ENCODE measurements around the gene FRMPD2. TPM values are rescaled to one million over a fixed set of nuclear protein-coding genes. Genes with fewer than 3 reads are reported as not detected.

The FRMPD2 gene
- total RNA-seq, 1 experiment from 2014 or later: 0.44 TPM

DNA sequence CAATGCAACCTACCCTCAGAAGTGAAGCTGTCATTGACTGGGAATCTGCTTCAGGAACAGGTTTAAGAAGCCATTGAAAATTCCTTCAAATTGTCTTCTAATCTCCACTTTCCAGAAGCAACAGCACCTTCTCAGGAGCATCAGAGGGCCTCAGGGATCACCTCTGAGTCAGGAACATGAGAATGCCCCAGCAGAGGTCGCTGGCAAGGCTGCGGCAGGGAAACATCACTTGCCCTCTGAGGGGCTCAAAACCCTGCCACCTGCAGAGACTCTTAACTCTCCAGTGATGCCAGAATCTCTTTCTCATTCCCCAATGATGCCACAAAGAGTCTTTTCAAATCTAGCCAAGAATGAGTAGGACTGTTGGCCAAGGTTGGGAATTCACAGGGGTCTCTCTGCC lies 26.1 kb upstream of the FRMPD2 start:
- Mint-ChIP-seq H3K4me3 (no peak overlapping the region), H3K27me3 (ENCODE audit: low read depth) (peaks cover 25% of the 10 kb centered on the region), H3K27ac (no peak overlapping the region), H3K36me3 (ENCODE audit: insufficient read depth in 1 of 3, low read depth in 3 of 3) (no peaks in the 10 kb centered on the region; a peak in 1 of 7 replicates), H3K4me1 (peaks cover 6 to 16% of the 10 kb centered on the region in 2 experiments), H3K9me3 (no peaks in the 10 kb centered on the region; a peak in 1 of 5 replicates)
- Histone ChIP-seq H4K91ac (ENCODE audit: insufficient read length, low read depth, low read length) (no peak overlapping the region), H3K18ac (ENCODE audit: insufficient read length, low read depth, low read length) (no peak overlapping the region), H3T11ph (ENCODE audit: low read length) (no peak overlapping the region), H3K79me1 (ENCODE audit: insufficient read depth, low read depth, low read length, poor library complexity, severe bottlenecking) (no peaks in the 10 kb centered on the region), H3K23me2 (ENCODE audit: insufficient read length, low read depth, low read length, poor library complexity, severe bottlenecking) (no peaks in the 10 kb centered on the region), H2AK5ac (ENCODE audit: insufficient read length, low read length) (no peak overlapping the region), H2BK5ac (ENCODE audit: insufficient read length, low read length) (no peak overlapping the region), H2BK120ac (ENCODE audit: low read depth, low read length, poor library complexity, severe bottlenecking) (no peak overlapping the region), H4K8ac (replicated peaks; ENCODE audit: insufficient read length, low read depth, low read length) (no peak overlapping the region), H4K5ac (ENCODE audit: insufficient read length, low read depth, low read length) (no peak overlapping the region), H3K4me2 (ENCODE audit: insufficient read depth, insufficient read length, low read length) (no peak overlapping the region), H2BK15ac (ENCODE audit: low read depth, low read length) (no peak overlapping the region), H3K4ac (ENCODE audit: low read depth, low read length) (no peak overlapping the region), H2BK12ac (ENCODE audit: insufficient read length, low read depth, low read length) (no peak overlapping the region), H3K56ac (ENCODE audit: insufficient read length, low read depth, low read length) (no peak overlapping the region), H3K9ac (ENCODE audit: extremely low read depth, insufficient read length, low read length) (no peak overlapping the region), H2AFZ (ENCODE audit: low read length) (no peak overlapping the region), H4K20me1 (ENCODE audit: control insufficient read depth, insufficient read depth, insufficient read length) (no peaks in the 10 kb centered on the region), H3K79me2 (ENCODE audit: insufficient read depth, low read length) (no peaks in the 10 kb centered on the region), H3K14ac (ENCODE audit: insufficient read depth, low read length) (no peak overlapping the region), H2BK20ac (ENCODE audit: low read depth, low read length, poor library complexity, severe bottlenecking) (no peak overlapping the region), H3K9me3 (ENCODE audit: control insufficient read depth, low read depth, low read length) (no peaks in the 10 kb centered on the region), H3K4me1 (ENCODE audit: insufficient read depth, low read length) (no peaks in the 10 kb centered on the region), H3K27me3 (ENCODE audit: insufficient read depth, low read length) (no peaks in the 10 kb centered on the region), H3K27ac (ENCODE audit: insufficient read length, low read depth, low read length) (no peak overlapping the region), H3K23ac (ENCODE audit: insufficient read length, low read depth, low read length) (no peak overlapping the region)
- no CpG with 5 or more reads among the region's 2 CpGs for WGBS (ENCODE audit: extremely low coverage, insufficient read length, low lambda C conversion rate)
- TF ChIP-seq, protein P1, sequence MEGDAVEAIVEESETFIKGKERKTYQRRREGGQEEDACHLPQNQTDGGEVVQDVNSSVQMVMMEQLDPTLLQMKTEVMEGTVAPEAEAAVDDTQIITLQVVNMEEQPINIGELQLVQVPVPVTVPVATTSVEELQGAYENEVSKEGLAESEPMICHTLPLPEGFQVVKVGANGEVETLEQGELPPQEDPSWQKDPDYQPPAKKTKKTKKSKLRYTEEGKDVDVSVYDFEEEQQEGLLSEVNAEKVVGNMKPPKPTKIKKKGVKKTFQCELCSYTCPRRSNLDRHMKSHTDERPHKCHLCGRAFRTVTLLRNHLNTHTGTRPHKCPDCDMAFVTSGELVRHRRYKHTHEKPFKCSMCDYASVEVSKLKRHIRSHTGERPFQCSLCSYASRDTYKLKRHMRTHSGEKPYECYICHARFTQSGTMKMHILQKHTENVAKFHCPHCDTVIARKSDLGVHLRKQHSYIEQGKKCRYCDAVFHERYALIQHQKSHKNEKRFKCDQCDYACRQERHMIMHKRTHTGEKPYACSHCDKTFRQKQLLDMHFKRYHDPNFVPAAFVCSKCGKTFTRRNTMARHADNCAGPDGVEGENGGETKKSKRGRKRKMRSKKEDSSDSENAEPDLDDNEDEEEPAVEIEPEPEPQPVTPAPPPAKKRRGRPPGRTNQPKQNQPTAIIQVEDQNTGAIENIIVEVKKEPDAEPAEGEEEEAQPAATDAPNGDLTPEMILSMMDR (conservative IDR thresholded peaks at IDR 0.05): peak; percentile 37; the same call in 2 of the 3 replicates
- no peak for DNase-seq

All from H9 (cell line).